Neutrophil (primary cell): ENCODE results near the gene TRIM50.

Source experiments
- H3K27ac ChIP-seq: fragments of 200-600 bp; sonication (generic); 2 replicates; pipeline ENCODE4 v1.5.1; 2016; ENCODE audit warnings: mild to moderate bottlenecking, moderate library complexity
- H3K27me3 ChIP-seq: fragments of 200-600 bp; sonication (generic); 2 replicates; pipeline ENCODE4 v1.6.0; 2016; ENCODE audit warnings: mild to moderate bottlenecking
- H3K36me3 ChIP-seq: fragments of 200-600 bp; sonication (generic); 2 replicates; pipeline ENCODE4 v1.5.1; 2017
- H3K4me1 ChIP-seq, 2 experiments: fragments of 200-600 bp in 1 of 2; sonication (generic) in 1 of 2; 1 replicate in 1 of 2; 2 replicates in 1 of 2; pipeline versions ENCODE4 v1.5.1 to v1.6.1; 2013 to 2016; ENCODE audit warnings: low read depth in 1 of 2, low read length in 1 of 2, mild to moderate bottlenecking in 1 of 2, moderate library complexity in 1 of 2; ENCODE audit not compliant: control insufficient read depth in 1 of 2, insufficient read depth in 1 of 2
- H3K4me3 ChIP-seq, 2 experiments: fragments of 200-600 bp in 1 of 2; sonication (generic) in 1 of 2; 1 replicate in 1 of 2; 2 replicates in 1 of 2; pipeline ENCODE4 v1.5.1; 2013 to 2016; ENCODE audit warnings: low read depth in 1 of 2, low read length in 1 of 2, mild to moderate bottlenecking in 1 of 2, moderate library complexity in 1 of 2
- H3K9me3 ChIP-seq: fragments of 200-600 bp; sonication (generic); 2 replicates; pipeline ENCODE4 v1.5.1; 2016
- CTCF ChIP-seq: fragments of 200-600 bp; sonication (generic); IDR thresholded peaks from 2 replicates; pipeline ENCODE4 v1.5.1; 2016; ENCODE audit warnings: antibody characterized with exemption

The TRIM50 gene

GRCh38 chr7:73353243-73353642 lies 25.4 kb upstream of the TRIM50 start:
- H3K27ac ChIP-seq: no peak overlapping the region
- no peak overlapping the region for H3K4me3 ChIP-seq
- H3K36me3 ChIP-seq: no peaks in the 10 kb centered on the region
- peaks cover 4% of the 10 kb centered on the region in 2 experiments for H3K4me1 ChIP-seq
- no peaks in the 10 kb centered on the region for H3K27me3 ChIP-seq
- TF ChIP-seq CTCF: no peak
- H3K9me3 ChIP-seq: no peaks in the 10 kb centered on the region

- Histone ChIP-seq H3K4me3 (no peak overlapping the region), H3K4me1 (peaks cover 0 to 3% of the 10 kb centered on the region in 2 experiments), H3K36me3 (no peaks in the 10 kb centered on the region), H3K9me3 (no peaks in the 10 kb centered on the region), H3K27me3 (no peaks in the 10 kb centered on the region), H3K27ac (no peak overlapping the region)
- no peak for TF ChIP-seq CTCF
Measured at GRCh38 chr7:73352784-73353183, 24.9 kb upstream of the TRIM50 start.

- no peaks in the 10 kb centered on the region for H3K27me3 ChIP-seq
- H3K27ac ChIP-seq: no peak overlapping the region
- no peak for TF ChIP-seq CTCF
- H3K4me1 ChIP-seq: no peaks in the 10 kb centered on the region
- no peaks in the 10 kb centered on the region for H3K36me3 ChIP-seq
- H3K9me3 ChIP-seq: no peaks in the 10 kb centered on the region
- no peak overlapping the region for H3K4me3 ChIP-seq
Measured at GRCh38 chr7:73351447-73352167, 23.7 kb upstream of the TRIM50 start.

GRCh38 chr7:73350306-73351068 lies 22.6 kb upstream of the TRIM50 start:
- TF ChIP-seq CTCF: no peak
- Histone ChIP-seq H3K36me3 (no peaks in the 10 kb centered on the region), H3K4me3 (no peak overlapping the region), H3K9me3 (no peaks in the 10 kb centered on the region), H3K27ac (no peak overlapping the region), H3K27me3 (no peaks in the 10 kb centered on the region), H3K4me1 (no peaks in the 10 kb centered on the region)

- Histone ChIP-seq H3K27ac (no peak overlapping the region), H3K36me3 (no peaks in the 10 kb centered on the region), H3K4me1 (no peaks in the 10 kb centered on the region), H3K27me3 (no peaks in the 10 kb centered on the region), H3K4me3 (no peak overlapping the region), H3K9me3 (no peaks in the 10 kb centered on the region)
- no peak for TF ChIP-seq CTCF
Measured at GRCh38 chr7:73349763-73350162, 21.9 kb upstream of the TRIM50 start.
